ENCODE data around the gene ZNF543.
"Not testable (repeated sequence)": the region's sequence is repeated elsewhere in the genome, so short reads cannot be mapped to it uniquely, and the experiment has no call there.

The ZNF543 gene

DNA sequence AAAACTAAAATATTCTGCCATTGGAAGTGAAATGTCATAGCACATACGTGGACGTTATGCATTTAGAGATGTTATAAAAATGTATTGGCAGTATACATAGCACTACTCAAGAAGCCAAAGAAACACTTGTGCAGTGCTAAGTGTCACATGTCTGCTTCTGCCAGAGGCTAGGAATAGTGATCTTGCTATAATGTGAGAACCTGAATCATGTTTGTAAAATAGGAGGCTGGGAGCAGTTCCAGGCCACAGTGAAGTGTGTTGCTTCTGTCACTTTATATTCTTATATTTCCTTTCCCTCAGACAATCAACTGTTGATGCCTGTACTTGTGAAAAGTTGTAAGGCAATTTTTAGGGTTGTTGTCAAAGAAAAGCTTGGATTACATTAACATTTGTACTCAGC is 46.5 kb downstream of the ZNF543 start:
- no peaks in the 10 kb centered on the region for H4K20me1 ChIP-seq (ENCODE audit: control insufficient read depth, insufficient read depth, low read depth, low read length)
- no peaks in the 10 kb centered on the region for H3K79me2 ChIP-seq (ENCODE audit: control insufficient read depth, low read length)
- H3K27me3 ChIP-seq (ENCODE audit: control insufficient read depth, low read length): no peaks in the 10 kb centered on the region
- H3K4me3 ChIP-seq (ENCODE audit: low read length): no peak overlapping the region
- H3K4me1 ChIP-seq (ENCODE audit: control insufficient read depth, low read length): peaks cover 13% of the 10 kb centered on the region
- TF ChIP-seq, protein P1, sequence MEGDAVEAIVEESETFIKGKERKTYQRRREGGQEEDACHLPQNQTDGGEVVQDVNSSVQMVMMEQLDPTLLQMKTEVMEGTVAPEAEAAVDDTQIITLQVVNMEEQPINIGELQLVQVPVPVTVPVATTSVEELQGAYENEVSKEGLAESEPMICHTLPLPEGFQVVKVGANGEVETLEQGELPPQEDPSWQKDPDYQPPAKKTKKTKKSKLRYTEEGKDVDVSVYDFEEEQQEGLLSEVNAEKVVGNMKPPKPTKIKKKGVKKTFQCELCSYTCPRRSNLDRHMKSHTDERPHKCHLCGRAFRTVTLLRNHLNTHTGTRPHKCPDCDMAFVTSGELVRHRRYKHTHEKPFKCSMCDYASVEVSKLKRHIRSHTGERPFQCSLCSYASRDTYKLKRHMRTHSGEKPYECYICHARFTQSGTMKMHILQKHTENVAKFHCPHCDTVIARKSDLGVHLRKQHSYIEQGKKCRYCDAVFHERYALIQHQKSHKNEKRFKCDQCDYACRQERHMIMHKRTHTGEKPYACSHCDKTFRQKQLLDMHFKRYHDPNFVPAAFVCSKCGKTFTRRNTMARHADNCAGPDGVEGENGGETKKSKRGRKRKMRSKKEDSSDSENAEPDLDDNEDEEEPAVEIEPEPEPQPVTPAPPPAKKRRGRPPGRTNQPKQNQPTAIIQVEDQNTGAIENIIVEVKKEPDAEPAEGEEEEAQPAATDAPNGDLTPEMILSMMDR (IDR thresholded peaks at IDR 0.05; ENCODE audit: low read depth, low read length, poor library complexity, severe bottlenecking): no peak
- TF ChIP-seq EZH2phosphoT487 (IDR thresholded peaks at IDR 0.05; ENCODE audit: borderline replicate concordance, low read length): no peak
- H3K4me2 ChIP-seq (ENCODE audit: low read length): no peak overlapping the region
- peaks cover 20% of the 10 kb centered on the region for H3K9me3 ChIP-seq (ENCODE audit: control insufficient read depth, insufficient read depth, low read length)
- H3K27ac ChIP-seq (ENCODE audit: low read depth, low read length): no peak overlapping the region
- no peaks in the 10 kb centered on the region for H3K36me3 ChIP-seq (ENCODE audit: control insufficient read depth, low read length)
- peaks cover 7% of the 10 kb centered on the region for H3F3A ChIP-seq (ENCODE audit: control insufficient read depth, insufficient read depth)
- no peaks in the 10 kb centered on the region for H3K9me2 ChIP-seq (replicated peaks; ENCODE audit: control insufficient read depth, low read length)

DNA sequence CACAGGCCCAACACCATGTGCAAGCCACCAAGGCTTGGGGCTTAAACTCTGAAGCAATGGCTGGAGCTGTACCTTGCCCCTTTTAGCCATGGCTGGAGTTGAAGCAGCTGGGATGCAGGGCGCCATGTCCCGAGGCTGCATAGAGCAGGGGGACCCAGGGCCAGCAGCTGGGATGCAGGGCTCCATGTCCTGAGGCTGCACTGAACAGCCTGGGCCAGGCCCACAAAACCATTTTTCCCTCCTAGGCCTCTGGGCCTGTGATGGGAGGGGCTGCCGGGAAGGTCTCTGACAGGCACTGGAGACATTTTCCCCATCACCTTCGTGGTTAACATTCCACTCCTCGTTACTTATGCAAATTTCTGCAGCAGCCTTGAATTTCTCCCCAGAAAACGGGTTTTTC is 53.9 kb downstream of the ZNF543 start:
- no peak overlapping the region for H3K27ac ChIP-seq (ENCODE audit: low read depth, low read length)
- H3K79me2 ChIP-seq (ENCODE audit: control insufficient read depth, low read length): no peaks in the 10 kb centered on the region
- H3K9me2 ChIP-seq (replicated peaks; ENCODE audit: control insufficient read depth, low read length): no peaks in the 10 kb centered on the region
- no peaks in the 10 kb centered on the region for H4K20me1 ChIP-seq (ENCODE audit: control insufficient read depth, insufficient read depth, low read depth, low read length)
- H3K36me3 ChIP-seq (ENCODE audit: control insufficient read depth, low read length): no peaks in the 10 kb centered on the region
- H3K27me3 ChIP-seq (ENCODE audit: control insufficient read depth, low read length): no peaks in the 10 kb centered on the region
- no peaks in the 10 kb centered on the region for H3F3A ChIP-seq (ENCODE audit: control insufficient read depth, insufficient read depth)
- H3K4me3 ChIP-seq (ENCODE audit: low read length): no peak overlapping the region
- H3K4me2 ChIP-seq (ENCODE audit: low read length): no peak overlapping the region
- no peaks in the 10 kb centered on the region for H3K4me1 ChIP-seq (ENCODE audit: control insufficient read depth, low read length)
- peaks cover 43% of the 10 kb centered on the region; the same call in 1 of the 2 replicates for H3K9me3 ChIP-seq (ENCODE audit: control insufficient read depth, insufficient read depth, low read length)
- TF ChIP-seq, protein P1 (IDR thresholded peaks at IDR 0.05; ENCODE audit: low read depth, low read length, poor library complexity, severe bottlenecking): no peak
- TF ChIP-seq EZH2phosphoT487 (IDR thresholded peaks at IDR 0.05; ENCODE audit: borderline replicate concordance, low read length): no peak

DNA sequence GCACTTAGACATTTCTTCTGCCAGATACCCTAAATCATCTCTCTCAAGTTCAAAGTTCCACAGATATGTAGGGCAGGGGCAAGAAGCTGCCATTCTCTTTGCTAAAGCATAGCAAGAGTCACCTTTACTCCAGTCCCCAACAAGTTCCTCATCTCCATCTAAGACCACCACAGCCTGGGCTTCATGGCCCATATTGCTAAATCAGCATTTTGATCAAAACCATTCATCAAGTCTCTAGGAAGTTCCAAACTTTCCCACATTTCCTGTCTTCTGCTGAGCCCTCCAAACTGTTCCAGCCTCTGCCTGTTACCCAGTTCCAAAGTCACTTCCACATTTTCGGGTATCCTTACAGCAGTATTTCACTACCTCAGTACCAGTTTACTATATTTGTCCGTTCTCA is 54.4 kb downstream of the ZNF543 start:
- H3K4me3 ChIP-seq (ENCODE audit: low read length); H3K4me2 ChIP-seq (ENCODE audit: low read length); H3K9me2 ChIP-seq (replicated peaks; ENCODE audit: control insufficient read depth, low read length); H3K4me1 ChIP-seq (ENCODE audit: control insufficient read depth, low read length); H3K27ac ChIP-seq (ENCODE audit: low read depth, low read length); H4K20me1 ChIP-seq (ENCODE audit: control insufficient read depth, insufficient read depth, low read depth, low read length); H3K36me3 ChIP-seq (ENCODE audit: control insufficient read depth, low read length); H3K27me3 ChIP-seq (ENCODE audit: control insufficient read depth, low read length); H3K79me2 ChIP-seq (ENCODE audit: control insufficient read depth, low read length); H3F3A ChIP-seq (ENCODE audit: control insufficient read depth, insufficient read depth): not testable (repeated sequence)
- H3K9me3 ChIP-seq (ENCODE audit: control insufficient read depth, insufficient read depth, low read length): peaks cover 45% of the 10 kb centered on the region; the same call in 1 of the 2 replicates

DNA sequence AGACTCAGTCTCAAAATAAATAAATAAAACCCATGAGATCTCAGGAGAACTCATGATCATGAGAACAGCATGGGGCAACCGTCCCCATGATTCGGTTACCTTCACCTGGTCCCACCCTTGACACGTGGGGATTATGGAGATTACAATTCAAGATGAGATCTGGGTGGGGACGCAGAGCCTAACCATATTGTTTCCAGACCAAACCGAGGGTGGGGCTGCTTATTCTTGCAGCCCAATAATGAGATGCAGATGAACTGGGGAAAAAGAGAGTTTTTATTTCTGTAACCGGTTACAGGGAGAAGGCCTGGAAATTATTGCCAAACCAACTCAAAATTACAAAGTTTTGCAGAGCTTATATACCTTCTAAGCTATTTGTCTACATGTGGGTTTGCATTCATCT is 55.9 kb downstream of the ZNF543 start:
- Histone ChIP-seq H3K27me3 (ENCODE audit: control insufficient read depth, low read length) (no peaks in the 10 kb centered on the region), H3K9me2 (replicated peaks; ENCODE audit: control insufficient read depth, low read length) (no peaks in the 10 kb centered on the region), H3F3A (ENCODE audit: control insufficient read depth, insufficient read depth) (no peaks in the 10 kb centered on the region), H4K20me1 (ENCODE audit: control insufficient read depth, insufficient read depth, low read depth, low read length) (no peaks in the 10 kb centered on the region), H3K9me3 (ENCODE audit: control insufficient read depth, insufficient read depth, low read length) (peaks cover 45% of the 10 kb centered on the region; the same call in 1 of the 2 replicates), H3K36me3 (ENCODE audit: control insufficient read depth, low read length) (no peaks in the 10 kb centered on the region), H3K4me2 (ENCODE audit: low read length) (no peak overlapping the region), H3K4me3 (ENCODE audit: low read length) (no peak overlapping the region), H3K27ac (ENCODE audit: low read depth, low read length) (no peak overlapping the region), H3K4me1 (ENCODE audit: control insufficient read depth, low read length) (no peaks in the 10 kb centered on the region), H3K79me2 (ENCODE audit: control insufficient read depth, low read length) (no peaks in the 10 kb centered on the region)
- no peak for TF ChIP-seq EZH2phosphoT487 (IDR thresholded peaks at IDR 0.05; ENCODE audit: borderline replicate concordance, low read length)
- TF ChIP-seq, protein P1 (IDR thresholded peaks at IDR 0.05; ENCODE audit: low read depth, low read length, poor library complexity, severe bottlenecking): no peak

Measured in DOHH2 (cell line).